GM18870 (cell line): ENCODE results near the gene PRKG1.

Experiments
- ATAC-seq: cut with Tn5 transposase; IDR thresholded peaks from one replicate; pipeline ENCODE4 v1.9.1; 2021; ENCODE audit warnings: moderate library complexity; ENCODE audit not compliant: unreplicated experiment

Gene PRKG1

GRCh38 chr10:52268790-52269189 is 1194.5 kb downstream of the PRKG1 start:
- ATAC-seq: no peak

- ATAC-seq: no peak
Observed at GRCh38 chr10:52269233-52269632, 1194.9 kb downstream of the PRKG1 start.

GRCh38 chr10:52276163-52276562 is 1201.9 kb downstream of the PRKG1 start:
- no peak for ATAC-seq

GRCh38 chr10:52276986-52277385 is 1202.7 kb downstream of the PRKG1 start:
- ATAC-seq: no peak

GRCh38 chr10:52279546-52279945 is 1205.3 kb downstream of the PRKG1 start:
- ATAC-seq: no peak

GRCh38 chr10:52280051-52280450 is 1205.8 kb downstream of the PRKG1 start:
- ATAC-seq: no peak

GRCh38 chr10:52283174-52283573 is 1208.9 kb downstream of the PRKG1 start:
- ATAC-seq: no peak

GRCh38 chr10:52284416-52285013 is 1210.2 kb downstream of the PRKG1 start:
- peak; percentile 58 for ATAC-seq

GRCh38 chr10:52287866-52288265 is 1213.6 kb downstream of the PRKG1 start:
- ATAC-seq: no peak

- no peak for ATAC-seq
Observed at GRCh38 chr10:52297747-52298146, 1223.5 kb downstream of the PRKG1 start.

GRCh38 chr10:52300599-52301277 is 1226.5 kb downstream of the PRKG1 start:
- ATAC-seq: no peak

GRCh38 chr10:52308251-52309031 is 1234.2 kb downstream of the PRKG1 start:
- peak; percentile 86 for ATAC-seq

- no peak for ATAC-seq
Observed at GRCh38 chr10:52312942-52313255, 1238.6 kb downstream of the PRKG1 start.

GRCh38 chr10:52313256-52313932 is 1239.1 kb downstream of the PRKG1 start:
- no peak for ATAC-seq

- no peak for ATAC-seq
Observed at GRCh38 chr10:52313933-52314821, 1239.9 kb downstream of the PRKG1 start, which contains the start of gene DKK1. Gene DKK1 (plus strand): TSS chr10:52314281. CDS start chr10:52314435, 154 bp downstream.

GRCh38 chr10:52314822-52315552 is 1240.7 kb downstream of the PRKG1 start:
- no peak for ATAC-seq

- no peak for ATAC-seq
Observed at GRCh38 chr10:52316001-52316400, 1241.7 kb downstream of the PRKG1 start.

GRCh38 chr10:52316500-52316899 is 1242.2 kb downstream of the PRKG1 start:
- ATAC-seq: no peak

- no peak for ATAC-seq
Observed at GRCh38 chr10:52318136-52318701, 1243.9 kb downstream of the PRKG1 start.
